Keratinocyte (primary cell): ENCODE results near the gene SNCB. TPM values are rescaled to one million over a fixed set of nuclear protein-coding genes. Genes with fewer than 3 reads are reported as not detected.

ENCODE experiments used
- DNase-seq: peaks from one replicate; pipeline ENCODE4 v3.0.0-alpha.2; 2011; ENCODE audit warnings: low read depth, missing footprints, low spot score
- FAIRE-seq: peaks from 2 replicates; lab custom pipeline; 2011; peaks lifted over from hg19 to GRCh38; lab: Jason Lieb, UNC
- H2AFZ ChIP-seq: 2 replicates; pipeline ENCODE4 v1.6.0; 2012; ENCODE audit warnings: low read length, control low read depth, inconsistent platforms; ENCODE audit not compliant: control insufficient read depth
- H3K27ac ChIP-seq: 2 replicates; pipeline ENCODE4 v1.5.1; 2011; ENCODE audit warnings: low read length; ENCODE audit not compliant: control insufficient read depth, insufficient read depth
- H3K27me3 ChIP-seq: 3 replicates; pipeline ENCODE4 v1.6.0; 2011; ENCODE audit warnings: low read length; ENCODE audit not compliant: control insufficient read depth, insufficient read depth; ENCODE audit errors: extremely low read depth
- H3K36me3 ChIP-seq, 2 experiments: 2 replicates in 1 of 2; 3 replicates in 1 of 2; pipeline ENCODE4 v1.5.1; 2011; ENCODE audit warnings: low read length in 2 of 2, mild to moderate bottlenecking in 1 of 2; ENCODE audit not compliant: control insufficient read depth in 2 of 2, insufficient read depth in 2 of 2; ENCODE audit errors: extremely low read depth in 1 of 2
- H3K4me1 ChIP-seq: 3 replicates; pipeline ENCODE4 v1.5.1; 2011; ENCODE audit warnings: low read length; ENCODE audit not compliant: control insufficient read depth, insufficient read depth; ENCODE audit errors: extremely low read depth
- H3K4me2 ChIP-seq: 3 replicates; pipeline ENCODE4 v1.6.0; 2011; ENCODE audit warnings: low read depth, low read length; ENCODE audit not compliant: control insufficient read depth, insufficient read depth; ENCODE audit errors: extremely low read depth
- H3K4me3 ChIP-seq, 3 experiments: fragments of 200-600 bp in 1 of 3; sonication (generic) in 1 of 3; 2 replicates in 2 of 3; 3 replicates in 1 of 3; pipeline ENCODE4 v1.5.1; 2011 to 2016; ENCODE audit warnings: low read length in 3 of 3, mild to moderate bottlenecking in 3 of 3, control low read depth in 2 of 3, inconsistent platforms in 1 of 3, low read depth in 1 of 3, mixed read lengths in 1 of 3, mixed run types in 1 of 3, moderate library complexity in 1 of 3; ENCODE audit not compliant: control insufficient read depth in 2 of 3, insufficient read depth in 2 of 3; ENCODE audit errors: extremely low read depth in 1 of 3
- H3K79me2 ChIP-seq: 2 replicates; pipeline ENCODE4 v1.6.0; 2012; ENCODE audit warnings: low read length; ENCODE audit not compliant: control insufficient read depth, insufficient read depth
- H3K9ac ChIP-seq: 3 replicates; pipeline ENCODE4 v1.6.0; 2011; ENCODE audit warnings: low read length; ENCODE audit not compliant: control insufficient read depth, insufficient read depth; ENCODE audit errors: extremely low read depth
- H3K9me1 ChIP-seq: 3 replicates; pipeline ENCODE4 v1.6.0; 2011; ENCODE audit warnings: low read length; ENCODE audit not compliant: control insufficient read depth, insufficient read depth; ENCODE audit errors: extremely low read depth
- H3K9me3 ChIP-seq: 2 replicates; pipeline ENCODE4 v1.5.1; 2012; ENCODE audit warnings: low read depth, low read length; ENCODE audit not compliant: control insufficient read depth
- H4K20me1 ChIP-seq: 3 replicates; pipeline ENCODE4 v1.6.0; 2011; ENCODE audit warnings: low read length; ENCODE audit not compliant: control insufficient read depth, insufficient read depth; ENCODE audit errors: extremely low read depth
- EZH2 ChIP-seq: IDR thresholded peaks from one replicate; pipeline ENCODE4 v1.6.1; 2012; ENCODE audit warnings: inconsistent platforms, mild to moderate bottlenecking, low read length, moderate library complexity
- dilution Hi-C: fragments of 300-500 bp; cut with MboI; formaldehyde crosslinking; loops from one replicate; pipeline ENCODE4 v1.7.0; 2020; ENCODE audit warnings: low sequenced_read_pairs; ENCODE audit not compliant: extremely low pct_ligation_motif_present
- polyA plus RNA-seq, 5 experiments: library from polyadenylated mRNA; depleted of rRNA in 3 of 5; stranded (reverse) in 3 of 5; stranded (forward) in 1 of 5; unstranded in 1 of 5; fragments of >200 nt; gene quantifications; 1 replicate in 1 of 5; 2 replicates in 3 of 5; 3 replicates in 1 of 5; pipeline versions ENCODE4 v1.2.1 to v1.2.3, GENCODE V29; 2011 to 2012; ENCODE audit warnings: missing spikeins in 2 of 5, low read depth in 1 of 5, low replicate concordance in 1 of 5
- TF ChIP-seq, protein P1 (sequence below), 3 experiments: IDR thresholded peaks in 1 of 3; conservative IDR thresholded peaks in 1 of 3; optimal IDR thresholded peaks in 1 of 3; 2 replicates in 2 of 3; 3 replicates in 1 of 3; pipeline versions ENCODE3 to v1.5.1; 2011; ENCODE audit warnings: low read length in 3 of 3, mild to moderate bottlenecking in 3 of 3, moderate library complexity in 2 of 3, control low read depth in 1 of 3, inconsistent platforms in 1 of 3; ENCODE audit not compliant: insufficient read depth in 2 of 3; ENCODE audit errors: extremely low read depth in 1 of 3

The SNCB gene
- polyA plus RNA-seq, 1 donor (not counting 4 experiments of a cell fraction or from before 2014, with no cell fraction given), result 0.69 TPM

DNA sequence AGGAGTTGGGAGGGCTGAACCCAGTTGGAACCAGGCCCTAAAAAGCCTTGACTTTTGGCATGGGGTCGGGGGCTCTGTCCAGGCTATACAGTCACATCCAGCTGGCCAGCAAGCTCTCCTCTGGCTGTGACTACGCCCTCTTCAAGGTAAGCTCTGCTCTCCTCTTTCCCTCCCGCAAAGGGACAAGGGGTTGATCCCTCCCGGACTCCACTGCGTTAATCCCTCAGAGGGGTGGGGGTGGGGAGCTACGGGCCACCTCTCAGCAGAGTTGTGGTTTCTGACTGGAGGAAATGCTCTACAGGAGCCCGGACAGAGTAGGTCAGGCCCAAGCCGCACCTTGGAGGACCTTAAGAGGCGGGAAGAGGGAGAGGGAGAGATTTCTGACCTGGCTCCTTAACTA is 14.0 kb upstream of the SNCB start:
- H3K4me3 ChIP-seq, result no peak overlapping the region
- dilution Hi-C loops, result no loop called here
- H3K36me3 ChIP-seq, result no peaks in the 10 kb centered on the region
- no peak overlapping the region for H3K4me2 ChIP-seq
- H3K27me3 ChIP-seq, result no peaks in the 10 kb centered on the region
- H2AFZ ChIP-seq, result no peak overlapping the region
- H3K9me3 ChIP-seq, result no peaks in the 10 kb centered on the region
- H4K20me1 ChIP-seq, result no peaks in the 10 kb centered on the region
- DNase-seq (no peak), FAIRE-seq (no peak)
- H3K27ac ChIP-seq, result no peak overlapping the region
- no peaks in the 10 kb centered on the region for H3K9me1 ChIP-seq
- no peak for TF ChIP-seq EZH2
- TF ChIP-seq, protein P1, sequence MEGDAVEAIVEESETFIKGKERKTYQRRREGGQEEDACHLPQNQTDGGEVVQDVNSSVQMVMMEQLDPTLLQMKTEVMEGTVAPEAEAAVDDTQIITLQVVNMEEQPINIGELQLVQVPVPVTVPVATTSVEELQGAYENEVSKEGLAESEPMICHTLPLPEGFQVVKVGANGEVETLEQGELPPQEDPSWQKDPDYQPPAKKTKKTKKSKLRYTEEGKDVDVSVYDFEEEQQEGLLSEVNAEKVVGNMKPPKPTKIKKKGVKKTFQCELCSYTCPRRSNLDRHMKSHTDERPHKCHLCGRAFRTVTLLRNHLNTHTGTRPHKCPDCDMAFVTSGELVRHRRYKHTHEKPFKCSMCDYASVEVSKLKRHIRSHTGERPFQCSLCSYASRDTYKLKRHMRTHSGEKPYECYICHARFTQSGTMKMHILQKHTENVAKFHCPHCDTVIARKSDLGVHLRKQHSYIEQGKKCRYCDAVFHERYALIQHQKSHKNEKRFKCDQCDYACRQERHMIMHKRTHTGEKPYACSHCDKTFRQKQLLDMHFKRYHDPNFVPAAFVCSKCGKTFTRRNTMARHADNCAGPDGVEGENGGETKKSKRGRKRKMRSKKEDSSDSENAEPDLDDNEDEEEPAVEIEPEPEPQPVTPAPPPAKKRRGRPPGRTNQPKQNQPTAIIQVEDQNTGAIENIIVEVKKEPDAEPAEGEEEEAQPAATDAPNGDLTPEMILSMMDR (optimal IDR thresholded peaks at IDR 0.05 in 1 of 3, IDR thresholded peaks at IDR 0.05 in 1 of 3, conservative IDR thresholded peaks at IDR 0.05 in 1 of 3; ENCODE audit: extremely low read depth in 1 of 3, insufficient read depth in 2 of 3, low read length in 3 of 3), result no peak
- H3K79me2 ChIP-seq, result peaks cover 14% of the 10 kb centered on the region
- no peak overlapping the region for H3K9ac ChIP-seq
- peaks cover 15% of the 10 kb centered on the region for H3K4me1 ChIP-seq

DNA sequence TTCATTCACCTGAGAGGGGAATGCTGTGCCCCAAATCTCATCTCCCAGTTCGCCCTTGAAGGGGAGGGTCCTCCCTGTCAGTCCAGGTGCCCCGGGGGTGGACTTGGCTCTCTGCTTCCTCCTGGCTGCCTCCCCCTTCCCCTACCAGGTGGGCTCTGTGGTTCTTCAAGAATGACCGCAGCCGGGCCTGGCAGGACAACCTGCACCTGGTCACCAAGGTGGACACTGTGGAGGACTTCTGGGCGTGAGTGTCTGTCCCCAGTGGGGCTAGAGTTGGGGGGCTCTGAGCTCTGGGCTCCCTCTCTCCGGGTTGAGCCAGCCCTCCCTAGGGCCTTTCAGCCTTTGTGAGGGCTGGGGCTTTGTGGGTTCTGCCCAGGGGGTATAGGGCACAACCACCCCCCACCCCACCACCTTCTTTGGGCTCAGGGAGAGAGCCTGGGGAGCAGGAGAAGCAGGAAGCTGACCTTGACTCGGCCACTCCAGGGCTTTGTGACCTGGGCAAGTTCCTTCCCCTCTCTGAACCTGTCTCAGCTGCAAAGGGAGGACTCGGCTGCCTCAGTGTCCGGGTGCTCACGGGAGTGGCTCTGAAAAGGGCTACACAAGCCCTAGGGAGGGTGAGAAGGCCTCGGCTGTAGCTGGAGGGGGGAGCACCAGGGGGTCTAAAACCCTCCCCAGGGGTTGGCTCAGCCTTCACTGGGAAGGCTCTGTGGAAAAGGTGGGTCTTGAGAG is 13.3 kb upstream of the SNCB start:
- H3K9ac ChIP-seq, result no peak overlapping the region
- peaks cover 13% of the 10 kb centered on the region for H3K4me1 ChIP-seq
- no peak overlapping the region for H3K4me3 ChIP-seq
- H3K9me3 ChIP-seq, result no peaks in the 10 kb centered on the region
- no peak overlapping the region for H2AFZ ChIP-seq
- dilution Hi-C loops, result no loop called here
- FAIRE-seq (no peak), DNase-seq (no peak)
- peaks cover 8% of the 10 kb centered on the region for H3K79me2 ChIP-seq
- TF ChIP-seq, protein P1 (optimal IDR thresholded peaks at IDR 0.05 in 1 of 3, IDR thresholded peaks at IDR 0.05 in 1 of 3, conservative IDR thresholded peaks at IDR 0.05 in 1 of 3; ENCODE audit: extremely low read depth in 1 of 3, insufficient read depth in 2 of 3, low read length in 3 of 3), result no peak
- no peak for TF ChIP-seq EZH2
- no peaks in the 10 kb centered on the region for H4K20me1 ChIP-seq
- no peaks in the 10 kb centered on the region for H3K36me3 ChIP-seq
- H3K27ac ChIP-seq, result no peak overlapping the region
- H3K9me1 ChIP-seq, result no peaks in the 10 kb centered on the region
- no peaks in the 10 kb centered on the region for H3K27me3 ChIP-seq
- H3K4me2 ChIP-seq, result no peak overlapping the region
